Mesothelial cell of epicardium (in vitro differentiated cells): Measurements from ENCODE around the gene SERPINA10. TPM values are rescaled to one million over a fixed set of nuclear protein-coding genes. Genes with fewer than 3 reads are reported as not detected.

Experiments
- DNase-seq, 2 experiments: peaks; one replicate each; pipeline ENCODE4 v3.0.0; 2021; ENCODE audit warnings: low spot score in 2 of 2; ENCODE audit not compliant: unreplicated experiment in 2 of 2
- H3K27ac Mint-ChIP-seq: 2 replicates; pipeline ENCODE4 v1.8.0; 2021; ENCODE audit warnings: mixed read lengths
- H3K27me3 Mint-ChIP-seq: 2 replicates; pipeline ENCODE4 v1.8.0; 2021; ENCODE audit warnings: low read depth, mixed read lengths
- H3K36me3 Mint-ChIP-seq: 2 replicates; pipeline ENCODE4 v1.8.0; 2021; ENCODE audit warnings: mixed read lengths
- H3K4me1 Mint-ChIP-seq: 2 replicates; pipeline ENCODE4 v1.8.0; 2021; ENCODE audit warnings: mixed read lengths
- H3K4me3 Mint-ChIP-seq: 2 replicates; pipeline ENCODE4 v1.8.0; 2021; ENCODE audit warnings: mild to moderate bottlenecking, moderate library complexity, mixed read lengths
- H3K9me3 Mint-ChIP-seq: 2 replicates; pipeline ENCODE4 v1.8.0; 2021; ENCODE audit warnings: mixed read lengths
- total RNA-seq: library from RNA; stranded (reverse); gene quantifications from 3 replicates; pipeline ENCODE4 v1.2.1, GENCODE V29; 2021
- TF ChIP-seq, protein P1 (sequence below): fragments of 200-600 bp; sonication (generic); IDR thresholded peaks from one replicate; pipeline ENCODE4 v1.5.0; 2021; ENCODE audit warnings: antibody characterized with exemption; ENCODE audit not compliant: unreplicated experiment

Gene SERPINA10, protein sequence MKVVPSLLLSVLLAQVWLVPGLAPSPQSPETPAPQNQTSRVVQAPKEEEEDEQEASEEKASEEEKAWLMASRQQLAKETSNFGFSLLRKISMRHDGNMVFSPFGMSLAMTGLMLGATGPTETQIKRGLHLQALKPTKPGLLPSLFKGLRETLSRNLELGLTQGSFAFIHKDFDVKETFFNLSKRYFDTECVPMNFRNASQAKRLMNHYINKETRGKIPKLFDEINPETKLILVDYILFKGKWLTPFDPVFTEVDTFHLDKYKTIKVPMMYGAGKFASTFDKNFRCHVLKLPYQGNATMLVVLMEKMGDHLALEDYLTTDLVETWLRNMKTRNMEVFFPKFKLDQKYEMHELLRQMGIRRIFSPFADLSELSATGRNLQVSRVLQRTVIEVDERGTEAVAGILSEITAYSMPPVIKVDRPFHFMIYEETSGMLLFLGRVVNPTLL
- total RNA-seq, result not detected in 3 replicates

DNA sequence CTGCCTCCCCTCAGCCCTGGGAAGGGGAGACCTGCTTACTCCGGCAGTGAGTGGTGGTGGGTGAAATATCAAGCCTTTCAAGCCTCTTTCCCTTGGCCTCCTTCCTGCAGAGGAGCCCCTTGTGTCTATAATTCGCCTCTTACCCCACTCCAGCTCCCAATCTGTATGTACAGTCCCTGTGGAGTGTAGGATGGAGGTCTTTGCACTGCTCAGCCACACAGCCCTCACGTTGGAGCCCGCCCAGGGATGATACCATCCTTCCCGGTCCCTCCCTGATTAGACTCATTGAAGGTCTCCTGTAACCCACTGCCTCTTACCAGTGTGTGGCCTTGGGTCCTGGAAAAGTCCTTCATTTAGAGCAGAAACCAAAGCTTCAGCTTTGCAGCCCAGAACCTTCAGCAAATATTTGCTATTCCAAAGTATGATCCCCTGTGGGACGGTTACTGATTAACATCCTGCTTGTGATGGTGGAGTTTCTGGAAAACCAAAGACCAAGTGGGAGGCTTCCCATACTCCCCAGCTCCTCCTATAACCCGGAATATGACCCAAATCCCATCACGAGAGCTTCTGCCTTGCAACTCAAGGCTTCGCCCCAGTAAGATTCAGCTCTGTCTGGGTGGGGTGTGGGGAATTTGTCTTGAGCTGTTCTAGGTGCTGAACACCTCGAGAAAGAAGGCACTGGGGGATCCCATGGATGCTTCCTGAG, at the start of gene SERPINA10:
SERPINA10 (minus strand) TSS at position 397 of the 706 bp plus-strand sequence. CDS start 2,675 bp downstream, outside the sequence.
- Mint-ChIP-seq H3K27ac (no peak within 1 kb of the TSS), H3K27me3 (no peaks in the 10 kb centered on the region), H3K4me1 (no peaks in the 10 kb centered on the region), H3K9me3 (no peaks in the 10 kb centered on the region), H3K4me3 (no peak within 1 kb of the TSS), H3K36me3 (no peaks in the 10 kb centered on the region)
- no peak for DNase-seq
- TF ChIP-seq, protein P1, sequence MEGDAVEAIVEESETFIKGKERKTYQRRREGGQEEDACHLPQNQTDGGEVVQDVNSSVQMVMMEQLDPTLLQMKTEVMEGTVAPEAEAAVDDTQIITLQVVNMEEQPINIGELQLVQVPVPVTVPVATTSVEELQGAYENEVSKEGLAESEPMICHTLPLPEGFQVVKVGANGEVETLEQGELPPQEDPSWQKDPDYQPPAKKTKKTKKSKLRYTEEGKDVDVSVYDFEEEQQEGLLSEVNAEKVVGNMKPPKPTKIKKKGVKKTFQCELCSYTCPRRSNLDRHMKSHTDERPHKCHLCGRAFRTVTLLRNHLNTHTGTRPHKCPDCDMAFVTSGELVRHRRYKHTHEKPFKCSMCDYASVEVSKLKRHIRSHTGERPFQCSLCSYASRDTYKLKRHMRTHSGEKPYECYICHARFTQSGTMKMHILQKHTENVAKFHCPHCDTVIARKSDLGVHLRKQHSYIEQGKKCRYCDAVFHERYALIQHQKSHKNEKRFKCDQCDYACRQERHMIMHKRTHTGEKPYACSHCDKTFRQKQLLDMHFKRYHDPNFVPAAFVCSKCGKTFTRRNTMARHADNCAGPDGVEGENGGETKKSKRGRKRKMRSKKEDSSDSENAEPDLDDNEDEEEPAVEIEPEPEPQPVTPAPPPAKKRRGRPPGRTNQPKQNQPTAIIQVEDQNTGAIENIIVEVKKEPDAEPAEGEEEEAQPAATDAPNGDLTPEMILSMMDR, result no peak

DNA sequence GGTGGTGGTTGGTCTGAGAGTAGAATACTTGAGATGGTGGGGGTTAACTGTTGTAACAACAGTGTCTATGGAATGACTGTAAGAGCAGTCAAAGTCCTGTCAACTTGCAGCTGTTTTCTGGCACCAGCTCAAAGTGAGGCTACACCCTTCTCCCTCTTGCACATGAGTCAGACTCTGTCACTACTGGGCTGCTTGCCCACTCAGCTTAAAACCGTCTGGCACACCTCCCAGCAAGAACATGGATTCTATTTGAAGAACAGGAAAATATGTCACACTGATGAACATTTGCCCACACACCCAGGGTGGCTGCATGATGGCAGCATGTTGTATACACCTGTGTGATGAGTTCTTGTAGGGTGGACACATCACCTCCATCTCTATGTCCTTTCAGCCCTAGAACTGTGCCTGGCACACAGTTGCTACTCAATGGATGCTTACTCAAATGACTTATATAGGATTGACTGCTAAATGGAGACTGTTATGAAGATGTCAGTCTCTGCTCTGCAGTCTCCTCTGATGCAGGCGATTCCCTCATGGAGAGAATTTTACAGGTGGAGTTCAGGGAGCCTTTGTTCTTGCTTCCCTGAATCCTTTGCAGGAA, 49.4 kb upstream of the SERPINA10 start:
- no peaks in the 10 kb centered on the region for H3K36me3 Mint-ChIP-seq
- peaks cover under 1% of the 10 kb centered on the region for H3K9me3 Mint-ChIP-seq
- TF ChIP-seq, protein P1, result no peak
- no peak overlapping the region for H3K4me3 Mint-ChIP-seq
- peak in 1 of 2 experiments; percentile 50 for DNase-seq
- no peak overlapping the region for H3K27ac Mint-ChIP-seq
- peaks cover 27% of the 10 kb centered on the region for H3K27me3 Mint-ChIP-seq
- peaks cover 5% of the 10 kb centered on the region for H3K4me1 Mint-ChIP-seq

DNA sequence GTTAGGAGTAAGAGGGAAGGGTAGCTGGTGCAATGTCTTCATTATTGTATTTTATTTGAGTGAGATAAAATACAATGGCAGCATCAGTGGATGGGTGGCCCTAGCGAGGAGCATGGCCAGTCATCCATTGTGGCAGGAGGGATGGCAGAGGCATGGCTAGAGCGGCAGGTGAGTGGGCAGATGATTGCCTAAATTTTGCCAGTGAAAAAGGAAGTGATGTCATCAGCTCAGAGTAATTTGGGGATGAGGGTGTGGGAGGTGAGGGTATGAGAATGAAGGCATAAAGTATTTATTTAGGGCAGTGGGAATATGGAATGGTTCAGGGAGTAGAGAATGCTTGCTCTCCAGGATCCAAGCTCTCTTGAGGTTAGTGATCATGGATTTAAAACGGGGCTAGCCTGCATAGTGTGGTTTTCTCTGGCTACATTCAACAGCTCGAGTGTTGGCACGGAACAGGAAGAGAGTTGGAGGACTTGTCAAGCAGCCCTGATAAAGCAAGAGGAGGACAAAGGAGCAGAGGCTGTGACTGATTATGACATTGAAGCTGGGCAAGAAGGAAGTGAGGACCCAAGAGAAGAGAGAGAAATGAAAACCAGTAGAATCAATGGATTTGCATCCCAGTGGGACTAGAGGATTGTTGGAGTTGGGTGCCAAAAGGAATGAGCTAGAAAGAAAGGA, 48.7 kb upstream of the SERPINA10 start:
- Mint-ChIP-seq H3K27me3 (peaks cover 27% of the 10 kb centered on the region), H3K36me3 (no peaks in the 10 kb centered on the region), H3K27ac (no peak overlapping the region), H3K4me3 (no peak overlapping the region), H3K4me1 (peaks cover 5% of the 10 kb centered on the region), H3K9me3 (peaks cover 4% of the 10 kb centered on the region)
- no peak for DNase-seq
- TF ChIP-seq, protein P1, result no peak

DNA sequence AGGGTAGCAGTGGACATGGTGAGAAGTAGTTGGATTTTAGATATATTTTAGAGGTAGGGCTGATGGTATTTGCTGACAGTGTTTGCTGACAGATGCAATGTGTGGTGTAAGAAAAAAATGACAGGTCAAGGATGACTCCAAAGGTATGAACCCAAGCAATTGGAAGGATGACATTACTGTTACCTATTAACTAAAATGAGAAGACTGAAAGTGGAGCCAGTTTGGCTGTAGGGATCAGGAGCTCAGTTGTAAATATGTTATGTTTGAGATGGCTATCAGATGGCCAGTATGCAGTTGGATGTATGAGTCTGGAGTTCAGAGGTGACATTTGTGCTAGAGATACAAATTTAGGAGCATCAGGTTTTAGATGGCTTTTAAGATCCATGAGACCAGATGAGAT, 47.5 kb upstream of the SERPINA10 start:
- H3K4me1 Mint-ChIP-seq, result peaks cover 5% of the 10 kb centered on the region
- TF ChIP-seq, protein P1, result no peak
- no peak overlapping the region for H3K27ac Mint-ChIP-seq
- DNase-seq, result no peak
- H3K9me3 Mint-ChIP-seq, result peaks cover 4% of the 10 kb centered on the region
- no peak overlapping the region for H3K4me3 Mint-ChIP-seq
- H3K27me3 Mint-ChIP-seq, result peaks cover 26% of the 10 kb centered on the region
- no peaks in the 10 kb centered on the region for H3K36me3 Mint-ChIP-seq

DNA sequence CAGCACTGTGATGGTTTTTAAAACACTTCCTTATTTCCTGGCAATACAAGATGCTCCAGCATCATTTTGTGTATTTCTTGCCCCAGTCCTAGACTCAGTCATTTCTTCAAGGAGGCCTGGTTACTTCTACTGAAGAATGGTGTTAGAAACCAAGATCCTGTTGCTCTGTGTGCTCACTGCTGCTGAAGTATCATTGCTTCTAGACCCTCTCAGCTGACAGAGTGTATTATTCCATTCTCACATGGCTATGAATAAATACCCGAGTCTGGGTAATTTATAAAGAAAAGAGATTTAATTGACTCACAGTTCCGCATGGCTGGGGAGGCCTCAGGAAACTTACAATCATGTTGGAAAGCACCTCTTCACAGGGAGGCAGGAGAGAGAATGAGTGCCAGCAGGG, 45.0 kb upstream of the SERPINA10 start:
- TF ChIP-seq, protein P1, result no peak
- Mint-ChIP-seq H3K4me1 (peaks cover 5% of the 10 kb centered on the region), H3K9me3 (peaks cover 8% of the 10 kb centered on the region), H3K27ac (no peak overlapping the region), H3K27me3 (peaks cover 21% of the 10 kb centered on the region), H3K4me3 (no peak overlapping the region), H3K36me3 (no peaks in the 10 kb centered on the region)
- no peak for DNase-seq
